ENCODE data around the gene MVB12B.

- TF ChIP-seq CTCF (IDR thresholded peaks at IDR 0.05) (no peak), POLR2A (IDR thresholded peaks at IDR 0.05) (no peak)
Observed at GRCh38 chr9:126335837-126336735, 9.5 kb downstream of the MVB12B start.
